ENCODE data around the gene GALK1. TPM values are rescaled to one million over a fixed set of nuclear protein-coding genes. Genes with fewer than 3 reads are reported as not detected.

GALK1 gene
- total RNA-seq, 1 donor from 2014 or later: 30.3 TPM

DNA sequence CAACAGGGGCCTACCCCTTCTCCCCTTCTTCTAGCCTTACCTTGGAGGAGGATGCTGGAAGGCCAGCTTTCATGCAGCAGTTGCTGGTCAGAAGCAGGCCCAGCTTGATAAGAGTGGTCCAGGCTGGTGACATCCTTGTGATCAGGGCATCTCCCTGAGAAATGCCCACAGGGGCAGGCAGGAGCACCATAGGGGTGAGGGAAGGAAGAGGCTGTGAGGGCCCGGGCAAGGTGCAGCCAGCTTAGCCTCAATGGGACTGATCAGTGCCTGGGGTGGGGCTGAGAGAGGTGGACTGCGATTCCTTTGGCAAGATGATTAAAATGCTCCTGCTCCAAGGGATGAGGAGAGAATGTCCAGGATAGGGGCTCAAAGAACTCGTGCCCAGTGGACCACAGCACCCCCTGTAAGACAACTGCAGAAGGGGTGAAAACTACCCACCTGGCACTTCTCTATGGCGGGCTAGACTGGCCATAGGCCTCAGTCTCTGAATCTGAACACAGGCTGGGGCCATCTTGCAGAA, 9.5 kb upstream of the GALK1 start:
- H3K27ac Mint-ChIP-seq (ENCODE audit: unreplicated experiment): peak overlapping the region; percentile 80
- peaks cover 29% of the 10 kb centered on the region for H3K36me3 Mint-ChIP-seq (ENCODE audit: unreplicated experiment)
- H3K9me3 Mint-ChIP-seq (ENCODE audit: unreplicated experiment): no peaks in the 10 kb centered on the region
- H3K27me3 Mint-ChIP-seq (ENCODE audit: unreplicated experiment): no peaks in the 10 kb centered on the region
- no peak for DNase-seq (ENCODE audit: extremely low spot score, unreplicated experiment)
- peaks cover 29% of the 10 kb centered on the region for H3K4me1 Mint-ChIP-seq (ENCODE audit: unreplicated experiment)
- no peak overlapping the region for H3K4me3 Mint-ChIP-seq (ENCODE audit: unreplicated experiment)
- TF ChIP-seq CTCF (IDR thresholded peaks at IDR 0.05): no peak

DNA sequence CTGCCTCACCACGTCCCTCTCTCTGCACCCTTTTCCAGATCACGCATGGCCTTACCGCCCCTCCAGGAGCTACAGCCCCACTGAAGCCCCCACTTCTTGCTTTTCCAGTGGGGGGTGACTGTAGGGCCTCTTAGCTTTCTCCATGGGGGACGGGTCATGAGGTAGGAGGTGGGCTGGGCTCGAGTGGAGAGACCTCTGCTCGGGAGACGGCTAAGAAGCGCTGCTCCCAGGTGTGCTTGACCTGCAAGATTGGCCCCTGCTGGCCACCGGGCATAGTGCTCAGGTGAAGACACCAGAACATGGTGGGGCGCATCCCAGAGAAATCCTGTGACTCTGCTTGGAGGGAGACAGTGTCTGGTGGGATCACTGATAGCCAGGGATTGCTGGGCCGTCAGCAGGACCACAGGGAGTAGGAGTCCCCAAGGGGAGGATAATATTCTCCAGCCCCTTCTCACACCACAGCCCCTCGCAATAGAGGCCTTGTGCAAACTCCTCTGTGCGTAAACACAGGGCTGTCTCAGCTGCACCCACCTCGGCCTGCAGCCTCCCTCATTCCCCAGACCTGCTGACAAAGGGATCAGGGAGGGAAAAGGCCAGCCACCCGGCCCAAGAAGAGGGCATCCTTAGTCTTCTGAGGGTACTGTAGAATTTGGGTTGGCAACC, 8.9 kb upstream of the GALK1 start:
- no peak for TF ChIP-seq CTCF (IDR thresholded peaks at IDR 0.05)
- H3K27me3 Mint-ChIP-seq (ENCODE audit: unreplicated experiment): no peaks in the 10 kb centered on the region

DNA sequence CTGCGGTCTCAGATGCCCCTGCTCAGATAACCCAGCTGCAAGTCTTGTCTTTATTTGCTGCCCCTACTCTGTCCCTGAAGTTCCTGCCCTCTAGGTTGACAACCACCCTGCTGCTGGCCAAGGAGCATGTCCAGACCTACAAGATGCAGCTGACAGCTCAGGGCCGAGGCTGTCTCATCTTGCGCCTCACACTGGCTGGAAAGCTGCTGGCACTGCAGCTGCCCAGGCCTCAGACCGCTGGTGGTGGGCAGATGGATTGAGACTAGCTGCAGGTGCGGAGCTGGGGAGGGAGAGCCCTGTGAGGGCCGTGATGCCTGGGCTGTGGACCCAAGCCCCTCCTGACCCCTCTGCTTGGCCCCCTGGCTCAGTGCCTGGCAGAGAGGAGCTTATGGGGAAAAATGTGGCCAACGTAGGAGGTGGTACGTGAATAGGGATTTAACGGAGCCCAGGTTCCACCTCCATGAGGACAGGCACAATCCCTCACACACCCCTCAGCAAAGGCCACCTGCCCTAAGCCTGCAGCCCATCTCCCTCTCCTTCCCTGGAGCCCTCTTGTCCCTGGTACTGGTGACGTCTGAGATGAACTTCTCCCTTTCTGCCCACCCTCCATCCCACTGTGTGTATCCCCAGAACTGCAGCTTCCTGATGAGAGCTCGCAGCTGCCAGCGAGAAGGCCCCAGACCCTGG, 8.3 kb upstream of the GALK1 start:
- H3K27me3 Mint-ChIP-seq (ENCODE audit: unreplicated experiment): no peaks in the 10 kb centered on the region
- no peak for TF ChIP-seq CTCF (IDR thresholded peaks at IDR 0.05)
- peaks cover 22% of the 10 kb centered on the region for H3K36me3 Mint-ChIP-seq (ENCODE audit: unreplicated experiment)
- no peak overlapping the region for H3K27ac Mint-ChIP-seq (ENCODE audit: unreplicated experiment)
- DNase-seq (ENCODE audit: extremely low spot score, unreplicated experiment): no peak
- no peaks in the 10 kb centered on the region for H3K9me3 Mint-ChIP-seq (ENCODE audit: unreplicated experiment)
- H3K4me1 Mint-ChIP-seq (ENCODE audit: unreplicated experiment): peaks cover 29% of the 10 kb centered on the region
- H3K4me3 Mint-ChIP-seq (ENCODE audit: unreplicated experiment): no peak overlapping the region

More for the DNA sequence above, 8.9 kb upstream of the GALK1 start:
- Mint-ChIP-seq H3K9me3 (ENCODE audit: unreplicated experiment) (no peaks in the 10 kb centered on the region), H3K36me3 (ENCODE audit: unreplicated experiment) (peaks cover 29% of the 10 kb centered on the region), H3K4me3 (ENCODE audit: unreplicated experiment) (no peak overlapping the region), H3K27ac (ENCODE audit: unreplicated experiment) (no peak overlapping the region), H3K4me1 (ENCODE audit: unreplicated experiment) (peaks cover 29% of the 10 kb centered on the region)
- DNase-seq (ENCODE audit: extremely low spot score, unreplicated experiment): no peak

DNA sequence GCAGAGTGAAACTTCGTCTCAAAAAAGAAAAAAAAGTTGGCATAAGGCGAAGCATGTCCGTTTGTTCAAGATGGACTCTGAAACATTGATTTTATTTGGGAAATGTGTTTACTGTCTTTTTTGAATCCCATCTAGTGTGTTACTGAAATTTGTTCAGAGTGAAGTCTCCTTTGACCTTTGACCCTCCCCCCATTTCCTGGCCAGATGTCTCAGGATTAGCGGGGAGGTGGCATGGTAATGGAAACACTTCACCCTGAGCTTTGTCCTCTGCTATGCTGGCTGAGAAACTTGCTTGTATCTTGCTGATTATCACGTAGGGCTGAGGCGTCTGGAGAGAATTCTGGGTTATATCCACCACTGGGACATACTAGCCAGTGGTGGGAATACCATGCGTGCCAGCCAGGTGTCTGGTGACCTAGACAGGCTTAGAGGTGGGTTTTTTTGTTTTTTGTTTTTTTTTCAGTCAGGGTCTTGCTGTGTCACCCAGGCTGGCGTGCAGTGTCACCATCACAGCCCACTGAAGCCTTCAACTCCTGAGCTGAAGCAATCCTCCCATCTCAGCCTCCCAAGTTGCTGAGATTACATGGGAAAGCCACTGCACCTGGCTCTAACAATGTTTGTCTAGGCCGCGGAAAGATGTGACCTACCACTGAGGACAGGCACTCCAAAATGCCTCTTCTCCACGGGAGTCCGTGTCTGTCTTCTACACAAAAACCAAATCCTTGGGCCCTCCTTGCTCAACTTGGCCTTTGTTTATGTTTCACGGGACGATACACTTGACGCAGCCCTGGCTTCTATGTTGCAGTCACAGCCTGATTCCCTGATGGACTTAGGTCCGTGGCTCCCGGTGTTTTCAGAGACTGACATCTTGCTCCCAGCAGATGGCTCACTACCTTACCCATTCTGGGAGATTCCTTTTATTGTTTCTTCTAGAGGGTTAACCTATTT, 6.6 kb upstream of the GALK1 start:
- H3K27ac Mint-ChIP-seq (ENCODE audit: unreplicated experiment): no peak overlapping the region
- H3K36me3 Mint-ChIP-seq (ENCODE audit: unreplicated experiment): peaks cover 6% of the 10 kb centered on the region
- TF ChIP-seq CTCF (IDR thresholded peaks at IDR 0.05): peak; percentile 25
- no peak overlapping the region for H3K4me3 Mint-ChIP-seq (ENCODE audit: unreplicated experiment)
- H3K9me3 Mint-ChIP-seq (ENCODE audit: unreplicated experiment): no peaks in the 10 kb centered on the region
- DNase-seq (ENCODE audit: extremely low spot score, unreplicated experiment): no peak
- H3K27me3 Mint-ChIP-seq (ENCODE audit: unreplicated experiment): no peaks in the 10 kb centered on the region
- peaks cover 15% of the 10 kb centered on the region for H3K4me1 Mint-ChIP-seq (ENCODE audit: unreplicated experiment)

Measured in osteocyte (in vitro differentiated cells).